Activated CD4-positive, alpha-beta T cell treated with anti-CD3 and anti-CD28 coated beads, Interleukin-2, amount 50 U/mL, for 1 hour (primary cell): ENCODE results near the gene LRRC40.
"Not testable (repeated sequence)": the region's sequence is repeated elsewhere in the genome, so short reads cannot be mapped to it uniquely, and the experiment has no call there.

Source experiments
- DNase-seq: peaks from one replicate; pipeline ENCODE4 v3.0.0-alpha.2; 2020

LRRC40 gene

DNA sequence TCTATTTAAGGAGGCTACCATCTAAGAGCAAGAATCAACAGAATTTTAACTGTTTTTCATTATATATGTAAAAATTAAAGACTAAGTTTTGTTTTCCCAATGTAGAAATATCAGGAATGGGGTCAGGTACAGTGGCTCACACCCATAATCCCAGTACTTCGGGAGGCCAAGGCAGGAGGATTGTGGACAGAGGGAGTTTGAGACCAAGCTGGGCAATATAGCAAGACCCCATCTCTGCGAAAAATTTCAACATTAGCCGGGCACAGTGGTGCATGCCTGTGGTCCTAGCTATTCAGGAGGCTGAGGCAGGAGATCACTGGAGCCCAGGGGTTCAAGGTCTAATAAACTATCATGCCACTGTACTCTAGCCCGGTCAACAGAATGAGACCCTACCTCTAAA is 5.3 kb downstream of the LRRC40 start:
- DNase-seq = no peak

DNA sequence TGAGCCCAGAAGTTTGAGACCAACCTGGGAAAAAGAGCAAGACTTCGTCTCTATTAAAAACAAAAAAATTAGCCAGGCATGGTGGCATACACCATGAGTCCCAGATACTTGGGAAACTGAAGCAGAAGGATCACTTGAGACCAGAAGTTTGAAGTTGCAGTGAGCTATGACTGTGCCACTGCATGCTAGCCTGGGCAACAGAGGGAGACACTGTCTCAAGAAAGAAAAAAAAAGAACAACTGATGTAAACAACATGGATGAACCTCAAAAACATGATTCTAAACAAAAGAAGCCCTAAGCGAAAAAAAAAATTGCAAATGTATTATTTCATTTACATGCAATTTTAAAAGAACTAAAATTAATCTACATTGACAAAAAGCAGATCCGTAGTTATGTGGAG is 9.0 kb downstream of the LRRC40 start:
- DNase-seq = no peak

DNA sequence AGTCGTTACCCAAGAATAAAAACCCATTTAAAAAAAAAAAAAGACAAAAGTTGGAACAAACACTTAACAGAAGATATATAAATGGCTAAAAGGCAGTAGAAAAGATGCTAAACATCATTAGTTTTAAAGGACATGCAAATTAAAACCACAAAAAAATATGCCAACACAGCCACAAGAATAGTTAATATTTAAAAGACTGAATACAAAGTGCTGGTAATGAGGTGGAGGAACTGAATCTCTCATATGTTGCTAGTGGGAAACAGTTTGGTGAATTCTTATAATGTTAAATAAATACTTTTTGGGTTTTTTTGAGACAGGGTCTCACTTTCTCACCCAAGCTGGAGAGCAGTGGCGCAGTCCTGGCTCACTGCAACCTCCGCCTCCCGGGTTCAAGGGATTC is 10.0 kb downstream of the LRRC40 start:
- no peak for DNase-seq

DNA sequence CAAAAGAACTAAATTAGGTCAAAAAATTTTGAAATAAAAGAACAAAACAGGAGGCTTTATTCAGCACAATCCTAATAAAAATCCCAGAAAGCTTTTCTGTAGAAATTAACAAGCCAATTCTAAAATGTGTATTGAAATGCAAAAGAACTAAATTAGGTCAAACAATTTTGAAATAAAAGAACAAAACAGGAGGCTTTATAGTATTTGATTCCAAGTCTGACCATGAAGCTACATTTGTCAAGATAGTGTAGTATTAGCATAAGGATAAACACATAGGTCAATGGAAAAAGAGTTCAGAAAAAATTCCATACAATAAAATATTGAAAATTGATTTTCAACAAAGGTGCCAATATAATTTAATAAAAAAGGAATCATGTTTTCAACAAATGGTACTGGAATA is 10.8 kb downstream of the LRRC40 start:
- DNase-seq = no peak

DNA sequence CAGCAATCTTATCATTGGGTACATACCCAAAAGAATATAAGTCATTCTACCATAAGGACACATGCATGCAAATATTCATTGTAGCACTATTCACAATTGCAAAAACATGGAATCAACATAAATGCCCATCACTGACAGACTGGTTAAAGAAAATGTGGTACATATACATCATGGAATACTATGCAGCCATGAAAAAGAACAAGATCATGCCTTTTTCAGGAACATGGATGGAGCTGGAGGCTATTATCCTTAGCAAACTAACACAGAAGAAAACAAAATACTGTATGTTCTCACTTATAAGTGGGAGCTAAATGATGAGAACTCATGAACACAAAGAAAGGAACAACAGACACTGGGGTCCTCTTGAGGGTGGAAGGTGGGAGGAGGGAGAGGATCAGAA is 12.9 kb downstream of the LRRC40 start:
- not testable (repeated sequence) for DNase-seq

DNA sequence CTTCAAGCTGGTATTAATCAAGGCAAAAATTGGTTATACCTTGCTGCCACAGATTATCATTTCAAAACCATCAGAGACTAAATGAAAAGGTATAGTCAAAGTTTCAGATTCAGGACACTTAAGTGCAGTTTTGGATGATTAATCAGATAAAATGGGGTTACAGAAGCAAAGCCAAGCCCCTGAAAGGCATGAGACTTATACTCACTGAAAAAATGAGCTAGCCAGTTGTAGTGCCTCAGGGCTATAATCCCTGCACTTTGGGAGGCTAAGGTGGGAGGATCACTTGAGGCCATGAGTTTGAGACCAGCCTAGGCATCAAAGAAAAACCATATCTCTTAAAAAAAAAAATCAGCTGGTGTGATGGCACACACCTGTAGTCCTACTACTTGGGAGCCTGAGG is 15.2 kb downstream of the LRRC40 start:
- DNase-seq = no peak

DNA sequence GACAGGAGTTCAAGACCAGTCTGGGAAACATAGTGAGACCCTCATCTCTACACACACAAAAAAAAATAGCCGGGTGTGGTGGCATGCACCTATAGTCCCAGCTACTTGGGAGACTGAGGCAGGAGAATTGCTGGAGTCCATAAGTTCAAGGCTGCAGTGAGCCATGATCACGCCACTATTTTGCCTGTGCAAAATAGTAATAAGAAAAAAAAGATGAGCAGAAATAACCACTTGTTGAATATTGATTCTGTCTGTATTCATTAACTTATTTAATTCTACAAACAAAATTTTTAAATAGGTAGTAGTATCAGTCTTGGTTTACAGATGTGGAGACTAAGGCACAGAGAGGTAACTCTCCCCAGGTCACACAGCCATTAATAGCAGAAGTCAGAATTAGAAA is 16.9 kb downstream of the LRRC40 start:
- no peak for DNase-seq

DNA sequence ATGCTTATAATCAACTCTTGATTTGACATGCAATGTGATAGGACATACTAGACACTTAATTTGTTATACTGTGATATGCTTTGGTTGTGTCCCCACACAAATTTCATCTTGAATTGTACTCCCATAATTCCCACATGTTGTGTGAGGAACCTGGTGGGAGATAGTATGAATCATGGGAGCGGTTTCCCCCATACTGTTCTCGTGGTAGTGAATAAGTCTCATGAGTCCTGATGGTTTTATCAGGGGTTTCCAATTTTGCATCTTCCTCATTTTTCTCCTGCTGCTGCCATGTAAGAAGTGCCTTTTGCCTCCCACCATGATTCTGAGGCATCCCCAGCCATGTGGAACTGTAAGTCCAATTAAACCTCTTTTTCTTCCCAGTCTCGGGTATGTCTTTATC is 20.2 kb downstream of the LRRC40 start:
- not testable (repeated sequence) for DNase-seq

DNA sequence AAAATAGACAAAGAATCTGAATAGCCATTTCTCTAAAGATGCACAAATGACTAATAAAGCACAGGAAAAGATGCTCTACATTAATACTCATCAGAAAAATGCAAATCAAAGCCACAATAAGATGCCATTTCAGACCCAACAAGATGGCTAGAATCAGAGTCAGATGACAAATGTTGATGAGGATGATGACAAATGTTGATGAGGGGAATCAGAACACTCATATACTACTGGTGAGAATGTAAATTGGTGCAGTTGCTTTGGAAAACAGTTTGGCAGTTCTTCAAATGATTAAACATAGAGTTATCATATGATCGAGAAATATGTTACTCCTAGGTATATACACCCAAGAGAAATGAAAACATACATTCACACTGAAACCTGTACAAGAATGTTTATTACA is 33.9 kb downstream of the LRRC40 start:
- no peak for DNase-seq

DNA sequence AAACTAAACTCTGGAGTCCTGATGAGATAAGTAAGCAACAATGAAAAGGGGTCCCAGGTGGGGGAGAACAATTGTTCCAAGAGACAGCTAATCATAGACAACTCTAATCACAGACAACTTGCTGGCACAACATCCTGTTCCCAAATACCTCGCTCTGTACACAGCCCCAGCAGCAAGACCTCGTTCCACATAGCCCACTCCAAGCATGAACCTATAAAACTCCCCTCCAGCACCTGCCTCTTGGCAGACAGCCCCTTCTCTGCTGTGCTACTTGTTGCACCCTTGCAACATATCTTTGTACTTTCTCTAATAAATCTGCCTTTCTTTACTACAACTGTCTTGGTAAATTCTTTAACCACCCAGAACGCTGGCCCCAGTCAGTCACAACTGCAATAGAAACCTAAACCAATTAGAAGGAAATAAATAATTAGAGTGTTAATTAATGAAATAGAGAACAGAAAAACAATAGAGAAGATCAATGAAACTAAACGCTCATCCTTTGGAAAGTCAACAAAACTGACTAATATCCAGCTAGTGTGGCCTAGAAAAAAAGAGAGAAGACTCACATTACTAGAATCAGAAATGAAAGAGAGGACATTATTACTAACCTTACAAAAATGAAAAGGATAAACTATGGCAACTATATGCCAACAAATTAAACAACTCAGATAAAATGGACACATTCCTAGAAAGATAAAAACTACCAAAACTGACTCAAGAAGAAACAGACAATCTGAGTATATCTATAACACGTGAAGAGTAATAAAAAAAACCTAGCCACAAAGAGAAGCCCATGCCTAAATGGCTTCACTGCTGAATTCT is 36.1 kb downstream of the LRRC40 start:
- no peak for DNase-seq

DNA sequence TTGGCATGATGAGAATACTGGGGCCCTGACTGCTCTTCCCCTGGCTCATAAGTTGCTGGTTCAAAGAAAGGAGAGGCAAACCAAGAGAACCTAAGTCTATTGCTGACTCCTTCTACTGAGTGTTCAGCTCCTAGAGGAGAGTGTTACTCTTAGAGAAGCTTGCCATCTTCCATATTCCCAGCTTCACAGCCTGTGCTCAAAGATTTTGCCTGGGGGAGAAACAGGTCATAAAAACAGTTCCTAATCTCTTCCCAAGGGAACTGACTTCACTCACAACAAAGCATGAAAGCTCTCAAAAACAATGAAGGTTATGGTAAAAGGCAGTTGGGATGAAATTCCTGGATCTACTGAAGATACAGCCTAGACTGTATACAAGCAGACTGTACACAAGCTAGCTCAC is 37.1 kb downstream of the LRRC40 start:
- no peak for DNase-seq

DNA sequence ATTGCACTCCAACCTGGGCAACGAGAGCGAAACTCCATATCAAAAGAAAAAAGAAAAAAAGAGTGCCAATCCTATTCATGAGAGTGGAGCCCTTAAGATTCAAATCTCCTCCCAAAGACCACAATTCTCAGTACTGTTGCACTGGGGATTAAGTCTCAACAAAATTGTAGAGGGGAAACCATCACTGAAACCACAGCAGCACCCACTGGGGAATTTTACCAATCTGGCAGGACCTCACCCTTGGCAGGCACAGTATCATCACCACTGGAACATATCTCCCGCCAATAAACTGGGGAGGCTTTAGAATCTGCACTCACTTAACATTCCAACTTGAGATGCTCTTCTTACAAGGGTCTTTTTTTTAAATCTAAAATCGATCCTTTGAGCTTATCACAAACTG is 41.0 kb downstream of the LRRC40 start:
- DNase-seq = no peak

DNA sequence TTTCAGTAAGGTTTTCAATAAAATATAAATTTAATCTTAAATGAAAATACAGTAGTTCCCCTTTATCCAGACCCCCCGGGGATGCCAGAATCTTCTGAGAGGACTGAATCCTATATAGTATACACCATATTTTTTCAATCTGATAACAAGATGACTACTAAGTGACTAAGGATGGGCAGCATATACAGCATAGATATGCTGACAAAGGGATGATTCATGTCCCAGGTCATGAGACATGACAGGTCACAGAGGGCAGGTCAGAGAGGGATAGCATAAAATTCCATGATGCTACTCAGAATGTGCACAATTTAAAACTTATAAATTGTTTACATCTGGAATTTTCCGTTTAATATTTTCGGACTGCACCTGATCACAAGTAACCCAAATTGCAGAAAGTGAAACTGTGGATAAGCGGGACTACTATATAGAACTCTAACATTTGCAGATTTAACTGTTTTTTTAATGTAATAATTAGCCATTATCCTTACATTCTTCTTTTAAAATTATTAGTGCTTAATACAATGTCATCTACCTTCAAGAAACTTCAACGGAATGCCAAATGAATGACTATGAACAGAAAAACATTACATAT is 48.8 kb downstream of the LRRC40 start:
- no peak for DNase-seq

DNA sequence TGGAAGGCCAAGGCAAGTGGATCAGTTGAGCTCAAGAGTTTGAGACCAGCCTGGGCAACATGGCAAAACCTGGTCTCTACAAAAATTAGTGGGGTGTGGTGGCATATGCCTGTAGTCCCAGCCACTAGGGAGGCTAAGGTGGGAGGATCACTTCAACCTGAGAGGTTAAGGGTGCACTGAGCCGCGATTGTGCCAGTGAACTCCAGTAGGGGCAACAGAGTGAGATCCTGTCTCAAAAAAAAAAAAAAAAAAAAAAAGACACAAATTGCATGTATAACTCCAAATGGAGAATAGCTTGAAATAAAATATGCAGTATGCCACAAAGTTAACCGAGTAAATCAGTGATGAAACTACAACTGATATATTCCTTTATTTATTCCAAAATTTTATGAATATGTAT is 51.6 kb downstream of the LRRC40 start:
- no peak for DNase-seq

DNA sequence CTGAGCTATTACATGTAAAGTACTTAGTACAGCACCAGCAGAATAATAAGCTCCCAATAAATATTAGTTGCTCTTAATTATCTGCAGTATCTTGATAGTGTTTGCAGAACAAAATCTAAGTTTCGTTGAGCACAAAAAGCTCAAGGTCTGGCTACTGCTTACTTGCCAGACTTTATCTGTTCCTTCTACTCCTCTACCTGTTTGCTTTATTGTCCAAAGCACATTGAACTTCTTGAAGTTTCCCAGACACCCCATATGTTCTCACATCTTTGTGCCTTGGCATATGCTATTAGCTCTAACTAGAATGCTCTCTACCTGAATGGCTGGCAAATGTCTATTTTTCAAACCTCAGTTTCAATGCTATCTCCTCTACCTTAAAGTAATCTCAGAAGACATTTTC is 54.9 kb downstream of the LRRC40 start:
- no peak for DNase-seq

DNA sequence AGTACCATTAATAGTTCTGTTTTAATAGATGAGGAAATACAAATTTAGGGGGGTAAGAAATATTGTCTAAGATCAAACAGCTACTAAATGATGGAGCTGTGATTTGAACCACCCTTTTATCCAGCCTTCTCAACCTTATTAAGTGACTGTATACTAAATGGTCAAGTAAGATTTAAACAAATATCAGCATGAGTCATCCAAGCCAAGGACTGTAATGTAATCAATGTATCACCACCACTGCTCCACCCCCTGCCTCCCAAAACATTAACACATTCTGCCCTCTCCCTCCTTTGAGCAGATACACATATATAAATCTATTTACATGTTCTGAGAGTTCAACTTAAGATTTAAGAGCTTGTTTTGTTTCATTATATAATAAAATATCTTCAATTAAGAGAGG is 58.9 kb downstream of the LRRC40 start:
- DNase-seq = no peak

DNA sequence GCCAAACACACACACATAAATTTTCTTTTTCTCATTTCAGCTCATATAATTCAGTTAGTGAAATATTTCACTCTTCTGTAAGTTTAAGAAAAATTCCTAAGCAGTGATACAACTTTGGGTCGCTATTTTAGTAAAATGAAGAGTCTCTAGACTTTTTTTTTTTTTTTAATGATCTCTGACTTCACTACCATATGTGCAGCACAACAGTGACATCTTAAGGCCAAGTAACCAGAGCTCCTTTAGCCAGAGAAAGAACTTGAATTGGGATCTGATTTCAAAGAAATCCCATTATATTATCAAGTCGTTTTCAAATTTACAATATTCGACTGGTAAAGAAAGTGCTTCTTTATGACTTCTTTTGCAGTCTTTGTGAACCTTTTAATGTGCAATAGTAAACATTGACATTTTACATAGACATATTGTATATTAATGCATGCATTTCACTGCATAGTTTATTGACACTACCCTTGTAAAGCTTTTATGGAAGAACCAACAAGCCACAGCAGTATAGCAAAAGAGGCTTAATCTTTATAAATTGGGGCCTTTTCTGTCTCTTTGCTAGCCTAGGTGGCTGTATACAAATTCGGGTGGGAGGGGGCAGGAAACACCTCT is 62.2 kb downstream of the LRRC40 start:
- no peak for DNase-seq

DNA sequence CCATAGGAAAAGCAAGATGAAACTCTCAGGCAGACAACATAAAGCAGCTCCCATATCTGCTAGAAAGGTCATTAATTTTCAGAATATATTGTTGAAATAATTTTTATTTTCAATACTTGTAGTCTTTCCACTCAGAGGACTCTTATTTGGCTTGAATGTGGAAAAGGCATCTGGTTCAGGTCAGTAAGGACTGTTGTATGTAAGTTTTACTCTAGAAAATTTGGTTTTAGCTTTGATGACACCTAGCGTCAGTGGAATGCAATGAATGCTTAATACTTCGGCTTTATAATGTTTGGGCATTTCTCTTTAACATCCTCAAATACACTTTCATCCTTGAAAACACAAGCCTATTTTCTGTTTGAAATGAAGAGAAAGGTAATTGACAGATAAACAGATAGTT is 63.3 kb downstream of the LRRC40 start:
- no peak for DNase-seq

DNA sequence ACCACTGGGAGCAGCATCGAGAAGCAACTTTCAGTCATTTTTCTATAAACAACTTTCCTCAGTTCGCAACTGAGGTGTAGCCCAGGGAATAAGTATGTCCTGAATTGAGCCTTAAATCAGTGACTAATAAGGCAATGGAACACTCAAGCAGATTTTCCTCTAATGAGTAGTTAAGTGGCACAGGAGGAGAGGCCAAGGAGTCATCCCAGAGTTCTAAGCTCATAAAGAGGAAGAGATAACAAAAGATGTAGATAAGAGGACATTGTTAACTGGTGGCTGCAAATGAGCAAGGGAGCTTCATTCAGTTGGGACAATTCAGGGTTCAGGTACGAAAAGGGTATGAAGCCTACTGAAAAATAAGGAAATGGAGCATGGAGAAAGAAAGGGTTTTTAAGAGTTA is 64.5 kb downstream of the LRRC40 start:
- no peak for DNase-seq

DNA sequence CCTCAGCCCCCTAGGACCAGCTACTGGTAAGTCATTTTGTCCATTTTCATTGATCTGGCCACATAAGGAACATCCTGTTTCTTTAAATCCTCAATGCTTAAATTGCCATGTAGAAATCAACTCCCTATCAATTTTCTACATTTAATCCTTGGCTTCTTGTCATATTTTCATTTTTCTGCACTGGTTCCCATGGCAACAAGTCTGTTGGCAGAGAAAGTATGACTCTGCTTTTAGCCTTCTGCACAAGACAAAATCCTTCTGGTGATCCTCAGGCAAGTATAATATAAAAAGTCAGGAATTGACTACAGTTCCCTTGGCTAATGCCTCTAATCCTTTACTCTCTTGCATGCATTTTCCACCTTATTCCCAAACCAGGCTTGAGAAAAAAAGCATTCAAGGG is 65.0 kb downstream of the LRRC40 start:
- no peak for DNase-seq

DNA sequence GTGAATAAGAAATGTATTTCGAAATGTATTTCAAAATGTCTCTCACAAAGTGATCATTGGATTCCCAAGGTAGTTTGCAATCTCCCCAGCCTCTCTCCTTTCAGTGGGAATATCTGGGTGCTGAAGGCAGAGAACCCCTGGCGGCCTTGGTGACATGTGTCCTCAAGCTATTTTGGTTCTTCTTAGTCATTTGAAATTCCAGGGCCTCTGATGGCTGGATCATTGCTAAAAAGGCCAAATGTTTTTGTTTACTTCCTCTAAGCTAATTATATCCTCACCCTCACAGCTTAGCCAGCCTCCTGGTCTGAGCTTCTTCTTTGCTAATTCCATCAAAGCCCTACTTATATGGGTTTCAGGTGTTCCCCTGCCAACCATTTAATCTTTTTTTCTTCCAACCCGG is 71.2 kb downstream of the LRRC40 start:
- no peak for DNase-seq

DNA sequence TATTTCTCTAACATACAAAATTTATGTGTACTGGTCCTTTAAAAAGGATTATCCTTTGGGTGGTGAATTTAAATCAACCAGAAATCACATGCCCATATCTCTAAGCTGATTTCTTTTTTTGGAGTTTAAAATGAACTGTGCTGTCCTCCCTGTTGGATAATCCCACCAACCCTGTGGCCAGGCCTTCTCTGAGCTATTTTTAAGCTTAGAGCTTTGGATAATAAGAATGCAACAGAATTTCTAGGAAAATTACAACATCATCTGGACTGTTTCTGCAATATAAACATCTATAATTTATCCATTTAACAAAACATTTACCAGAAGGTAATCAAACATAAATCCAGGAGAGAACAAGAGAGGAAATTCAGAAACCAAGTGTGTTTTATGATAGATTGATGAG is 88.3 kb downstream of the LRRC40 start:
- DNase-seq = no peak

DNA sequence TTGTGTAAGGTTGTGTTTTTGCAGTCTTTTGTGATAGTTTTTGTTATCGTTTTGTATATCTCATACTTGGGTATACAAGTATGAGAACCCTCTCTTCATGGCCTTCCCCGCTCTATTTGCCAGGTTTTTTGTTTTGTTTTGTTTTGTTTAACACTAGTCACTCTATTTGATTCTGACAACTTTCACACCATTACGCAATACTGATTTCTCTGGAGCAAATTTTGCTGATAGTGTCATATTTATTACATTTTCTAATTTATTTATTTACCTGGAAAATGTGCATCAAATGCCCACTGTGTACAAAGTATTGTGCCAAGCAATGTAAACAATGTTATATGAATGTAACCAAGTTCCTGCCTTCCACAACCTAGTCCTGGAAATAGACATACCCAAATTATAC is 90.1 kb downstream of the LRRC40 start:
- DNase-seq = no peak

DNA sequence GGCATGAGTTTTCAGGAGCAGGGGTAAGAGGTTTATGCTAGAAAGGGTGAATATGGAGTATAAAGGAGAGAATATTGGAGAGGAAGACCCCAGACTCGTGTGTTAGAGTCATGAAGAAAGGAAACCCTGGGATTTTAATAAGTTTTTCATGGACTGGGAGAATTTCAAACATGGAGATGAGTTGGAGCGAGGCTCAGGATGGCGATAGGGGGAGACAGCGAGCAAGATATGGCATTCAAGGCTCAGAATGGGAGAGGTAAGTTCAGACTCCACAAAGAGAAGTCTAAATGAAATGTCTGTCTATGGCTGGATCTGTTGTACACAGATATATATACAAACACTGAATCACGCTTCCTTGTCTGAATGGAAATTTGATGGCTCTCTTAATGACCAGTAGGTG is 92.5 kb downstream of the LRRC40 start:
- no peak for DNase-seq

DNA sequence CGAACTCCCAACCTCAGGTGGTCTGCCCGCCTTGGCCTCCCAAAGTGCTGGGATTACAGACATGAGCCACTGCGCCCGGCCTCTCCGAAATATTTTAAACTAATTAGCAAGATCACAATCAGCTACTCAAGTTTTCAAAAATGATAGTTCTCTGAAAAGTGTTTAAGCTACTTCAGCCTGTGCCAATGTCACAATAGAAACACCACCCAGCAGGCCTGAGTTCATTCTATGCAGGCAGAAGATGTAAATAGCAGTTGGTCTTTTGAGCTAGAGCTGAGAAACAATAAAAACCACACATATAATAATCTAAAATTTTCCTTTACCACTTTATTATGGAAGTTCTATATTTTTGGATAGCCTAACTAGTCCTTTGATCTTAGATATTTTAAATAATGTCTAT is 96.1 kb downstream of the LRRC40 start:
- no peak for DNase-seq
